GM12801 (cell line): ENCODE results near the gene CEP19.

Source experiments
- CTCF ChIP-seq: IDR thresholded peaks from one replicate; pipeline ENCODE4 v1.5.1; 2011; ENCODE audit warnings: control low read depth; ENCODE audit not compliant: insufficient read length; ENCODE audit errors: extremely low read depth

CEP19 gene

GRCh38 chr3:196689941-196690660, 21.9 kb downstream of the CEP19 start:
- TF ChIP-seq CTCF = no peak

GRCh38 chr3:196688349-196688748, 23.7 kb downstream of the CEP19 start:
- TF ChIP-seq CTCF = no peak

- TF ChIP-seq CTCF = no peak
Observed at GRCh38 chr3:196686436-196686835, 25.6 kb downstream of the CEP19 start.

GRCh38 chr3:196684548-196685407, 27.3 kb downstream of the CEP19 start:
- peak; percentile 49 for TF ChIP-seq CTCF

- TF ChIP-seq CTCF = no peak
Observed at GRCh38 chr3:196677931-196678330, 34.1 kb downstream of the CEP19 start.

- TF ChIP-seq CTCF = no peak
Observed at GRCh38 chr3:196677353-196677752, 34.7 kb downstream of the CEP19 start.

GRCh38 chr3:196673632-196674031, 38.4 kb downstream of the CEP19 start:
- TF ChIP-seq CTCF = no peak
